Amniotic stem cell (primary cell): ENCODE measurements around the gene PDZD7.

Source experiments
- DNase-seq: peaks from one replicate; lab custom pipeline; 2025; lab: John Stamatoyannopoulos, UW

The PDZD7 gene

GRCh38 chr10:100966887-100967286, 64.0 kb downstream of the PDZD7 start:
- no peak for DNase-seq

- no peak for DNase-seq
These were observed 65.1 kb downstream of the PDZD7 start for GRCh38 chr10:100965820-100966219.

GRCh38 chr10:100963826-100964225, 67.1 kb downstream of the PDZD7 start:
- no peak for DNase-seq

GRCh38 chr10:100962351-100963080, 68.4 kb downstream of the PDZD7 start:
- no peak for DNase-seq

GRCh38 chr10:100960251-100960650, 70.7 kb downstream of the PDZD7 start:
- no peak for DNase-seq
